ENCODE measurements around the gene MPDU1.
A peak's percentile ranks its signal among the peaks of the same experiment; 100 is the strongest.

Gene MPDU1

DNA sequence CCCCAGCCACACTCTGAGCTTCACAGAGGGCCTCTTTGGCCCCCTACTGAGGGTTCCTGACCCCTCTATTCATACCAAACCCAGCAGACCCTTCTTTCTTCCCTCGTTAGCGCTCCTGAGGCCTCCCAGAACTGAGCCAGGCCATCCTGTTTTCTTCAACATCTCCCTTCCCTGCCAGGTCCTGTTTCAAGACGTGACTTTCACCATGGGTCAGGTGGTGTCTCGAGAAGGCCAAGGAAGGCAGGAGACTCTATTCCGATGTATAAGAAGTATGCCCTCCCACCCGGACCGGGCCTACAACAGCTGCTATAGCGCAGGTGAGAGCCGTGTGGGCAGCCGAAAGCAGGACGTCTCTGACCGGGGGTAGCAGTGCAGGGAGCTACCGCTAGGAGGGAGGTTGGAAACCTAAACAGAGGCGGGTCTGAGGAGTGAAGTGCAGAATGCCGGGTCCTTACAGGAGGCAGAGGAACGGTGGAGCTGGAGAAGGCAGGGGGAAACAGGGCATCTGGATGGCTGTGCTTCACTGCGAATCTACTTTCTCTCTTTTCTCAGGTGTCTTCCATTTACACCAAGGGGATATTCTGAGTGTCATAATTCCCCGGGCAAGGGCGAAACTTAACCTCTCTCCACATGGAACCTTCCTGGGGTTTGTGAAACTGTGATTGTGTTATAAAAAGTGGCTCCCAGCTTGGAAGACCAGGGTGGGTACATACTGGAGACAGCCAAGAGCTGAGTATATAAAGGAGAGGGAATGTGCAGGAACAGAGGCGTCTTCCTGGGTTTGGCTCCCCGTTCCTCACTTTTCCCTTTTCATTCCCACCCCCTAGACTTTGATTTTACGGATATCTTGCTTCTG, 23.3 kb upstream of the MPDU1 start:
- DNase-seq (ENCODE audit: low read depth): no peak

DNA sequence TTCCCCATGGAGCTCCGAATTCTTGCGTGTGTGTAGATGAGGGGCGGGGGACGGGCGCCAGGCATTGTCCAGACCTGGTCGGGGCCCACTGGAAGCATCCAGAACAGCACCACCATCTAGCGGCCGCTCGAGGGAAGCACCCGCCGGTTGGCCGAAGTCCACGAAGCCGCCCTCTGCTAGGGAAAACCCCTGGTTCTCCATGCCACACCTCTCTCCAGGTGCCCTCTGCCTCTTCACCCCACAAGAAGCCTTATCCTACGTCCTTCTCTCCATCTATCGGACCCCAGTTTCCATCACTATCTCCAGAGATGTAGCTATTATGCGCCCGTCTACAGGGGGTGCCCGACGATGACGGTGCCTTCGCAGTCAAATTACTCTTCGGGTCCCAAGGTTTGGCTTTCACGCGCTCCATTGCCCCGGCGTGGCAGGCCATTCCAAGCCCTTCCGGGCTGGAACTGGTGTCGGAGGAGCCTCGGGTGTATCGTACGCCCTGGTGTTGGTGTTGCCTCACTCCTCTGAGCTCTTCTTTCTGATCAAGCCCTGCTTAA, 22.6 kb upstream of the MPDU1 start:
- no peak for DNase-seq (ENCODE audit: low read depth)

DNA sequence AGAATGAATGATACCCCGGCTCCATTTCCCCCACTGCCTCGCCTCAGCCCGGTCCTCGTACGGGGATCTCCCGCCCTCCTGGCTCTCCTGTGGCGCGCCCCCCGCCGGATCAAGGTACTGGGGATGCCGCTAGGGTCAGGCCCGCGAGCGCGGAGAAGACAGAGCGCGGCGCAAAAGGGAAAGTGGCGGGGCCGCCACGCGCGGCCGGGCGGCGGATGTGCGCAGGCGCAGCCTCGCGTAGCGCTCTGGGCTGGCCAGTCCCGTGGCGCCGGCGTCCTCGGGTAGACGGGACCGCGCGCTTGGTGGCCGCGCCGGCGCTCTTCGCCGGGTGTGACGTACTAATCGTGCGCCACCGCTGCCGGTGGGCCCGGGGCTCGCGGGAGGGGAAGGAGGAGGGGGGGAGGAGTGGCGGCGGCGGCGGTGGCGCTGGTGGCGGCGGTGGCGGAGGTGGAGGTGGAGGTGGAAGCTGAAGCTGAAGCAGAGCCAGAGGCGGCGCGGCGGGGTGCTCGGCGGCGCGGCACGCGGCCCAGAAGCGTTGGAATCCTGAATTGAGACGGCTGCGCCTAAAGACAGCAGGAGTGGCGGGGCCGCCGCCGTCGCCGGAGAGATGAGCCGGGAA, 22.0 kb upstream of the MPDU1 start, which contains the start of gene SENP3:
TSS of gene SENP3 (plus strand) at position 331 of the 619 bp plus-strand sequence. CDS start 1,158 bp downstream, outside the sequence.
- DNase-seq (ENCODE audit: low read depth): peak; percentile 67

DNA sequence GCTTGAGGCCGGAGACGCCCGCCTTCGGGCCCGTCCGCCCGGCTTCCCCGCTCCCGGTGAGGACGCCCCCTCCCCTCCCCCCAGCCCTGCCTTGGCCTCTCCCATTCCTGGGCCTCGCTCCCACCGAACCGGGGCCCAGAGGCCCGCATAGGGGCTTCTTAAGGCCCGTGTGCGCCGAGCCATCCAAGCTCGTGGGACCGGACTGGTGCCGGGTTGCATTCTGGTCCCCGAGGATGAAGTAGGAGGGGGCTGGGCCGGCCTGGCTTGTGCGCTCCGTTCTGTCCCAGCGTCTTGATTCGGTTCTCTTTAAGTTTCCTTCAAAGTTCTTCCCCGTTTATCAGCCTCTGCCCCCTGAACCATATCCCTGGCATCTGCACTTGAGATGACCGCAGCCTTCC, 21.4 kb upstream of the MPDU1 start:
- no peak for DNase-seq (ENCODE audit: low read depth)

DNA sequence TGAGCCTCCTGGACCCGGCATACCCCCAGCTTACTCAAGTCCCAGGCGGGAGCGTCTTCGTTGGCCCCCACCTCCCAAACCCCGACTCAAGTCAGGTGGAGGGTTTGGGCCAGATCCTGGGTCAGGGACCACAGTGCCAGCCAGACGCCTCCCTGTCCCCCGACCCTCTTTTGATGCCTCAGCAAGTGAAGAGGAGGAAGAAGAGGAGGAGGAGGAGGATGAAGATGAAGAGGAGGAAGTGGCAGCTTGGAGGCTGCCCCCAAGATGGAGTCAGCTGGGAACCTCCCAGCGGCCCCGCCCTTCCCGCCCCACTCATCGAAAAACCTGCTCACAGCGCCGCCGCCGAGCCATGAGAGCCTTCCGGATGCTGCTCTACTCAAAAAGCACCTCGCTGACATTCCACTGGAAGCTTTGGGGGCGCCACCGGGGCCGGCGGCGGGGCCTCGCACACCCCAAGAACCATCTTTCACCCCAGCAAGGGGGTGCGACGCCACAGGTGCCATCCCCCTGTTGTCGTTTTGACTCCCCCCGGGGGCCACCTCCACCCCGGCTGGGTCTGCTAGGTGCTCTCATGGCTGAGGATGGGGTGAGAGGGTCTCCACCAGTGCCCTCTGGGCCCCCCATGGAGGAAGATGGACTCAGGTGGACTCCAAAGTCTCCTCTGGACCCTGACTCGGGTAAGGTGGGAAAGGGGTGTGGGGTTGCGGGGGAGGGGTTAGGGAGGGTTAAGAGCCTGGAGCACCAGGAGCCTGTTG, 20.4 kb upstream of the MPDU1 start:
- DNase-seq (ENCODE audit: low read depth): no peak

DNA sequence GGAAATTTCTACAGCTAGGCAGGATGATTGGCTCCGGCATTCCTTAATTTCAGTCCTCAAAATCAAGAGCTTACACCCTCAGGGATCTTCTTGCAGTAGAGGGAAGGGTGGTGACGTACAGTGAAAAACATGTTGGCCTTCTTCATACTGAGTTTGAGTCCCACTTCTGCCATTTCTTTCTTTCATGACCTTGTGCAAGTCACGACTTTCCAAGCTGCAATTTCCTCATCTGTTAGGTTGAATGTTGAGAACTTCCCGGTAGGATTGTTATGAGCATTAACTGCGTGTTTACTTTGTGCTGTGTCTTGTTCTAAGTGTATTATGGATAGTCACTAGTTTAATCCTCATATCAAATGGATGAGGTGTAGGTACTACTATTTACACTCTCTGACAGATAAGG, 14.1 kb upstream of the MPDU1 start:
- DNase-seq (ENCODE audit: low read depth): no peak

DNA sequence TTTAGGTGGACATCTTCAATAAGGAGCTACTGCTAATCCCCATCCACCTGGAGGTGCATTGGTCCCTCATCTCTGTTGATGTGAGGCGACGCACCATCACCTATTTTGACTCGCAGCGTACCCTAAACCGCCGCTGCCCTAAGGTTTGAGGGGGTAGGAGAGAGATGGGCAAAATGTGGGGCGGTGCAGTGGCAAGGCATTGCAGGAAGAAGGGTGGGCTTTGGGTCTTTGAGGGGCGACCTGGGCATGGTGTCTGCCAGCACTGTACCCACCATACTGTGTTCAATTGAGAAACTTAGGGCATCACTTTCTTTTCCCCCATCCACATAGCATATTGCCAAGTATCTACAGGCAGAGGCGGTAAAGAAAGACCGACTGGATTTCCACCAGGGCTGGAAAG, 13.3 kb upstream of the MPDU1 start:
- DNase-seq (ENCODE audit: low read depth): no peak

DNA sequence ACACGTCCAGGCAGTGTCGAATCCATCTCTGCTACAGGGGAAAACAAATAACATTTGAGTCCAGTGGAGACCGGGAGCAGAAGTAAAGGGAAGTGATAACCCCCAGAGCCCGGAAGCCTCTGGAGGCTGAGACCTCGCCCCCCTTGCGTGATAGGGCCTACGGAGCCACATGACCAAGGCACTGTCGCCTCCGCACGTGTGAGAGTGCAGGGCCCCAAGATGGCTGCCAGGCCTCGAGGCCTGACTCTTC, 11.4 kb upstream of the MPDU1 start:
- no peak for DNase-seq (ENCODE audit: low read depth)

DNA sequence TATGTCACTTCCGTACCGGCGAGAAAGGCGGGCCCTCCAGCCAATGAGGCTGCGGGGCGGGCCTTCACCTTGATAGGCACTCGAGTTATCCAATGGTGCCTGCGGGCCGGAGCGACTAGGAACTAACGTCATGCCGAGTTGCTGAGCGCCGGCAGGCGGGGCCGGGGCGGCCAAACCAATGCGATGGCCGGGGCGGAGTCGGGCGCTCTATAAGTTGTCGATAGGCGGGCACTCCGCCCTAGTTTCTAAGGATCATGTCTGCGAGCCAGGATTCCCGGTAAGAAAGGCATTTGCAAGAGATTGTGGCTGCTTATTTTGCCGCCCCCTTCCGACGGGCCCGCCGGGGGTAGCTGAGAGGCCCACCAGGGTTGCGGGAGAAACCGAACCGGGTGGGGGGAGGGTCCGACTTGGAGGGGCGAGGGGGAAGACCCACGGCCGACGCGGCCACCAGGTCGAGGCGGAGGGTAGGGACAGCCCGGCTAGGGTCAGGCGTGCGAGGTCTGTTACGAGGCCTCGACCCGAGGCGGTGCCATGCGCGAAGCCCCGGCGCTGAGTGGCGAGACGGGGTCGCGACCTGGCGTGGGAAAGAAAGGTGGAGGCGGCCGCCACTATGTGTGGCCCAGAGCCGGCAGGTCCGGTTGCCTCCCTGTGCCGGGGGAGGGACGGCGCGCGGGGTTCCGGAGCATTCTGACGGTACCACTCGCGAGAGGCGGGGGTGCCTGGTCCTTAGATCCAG, 10.9 kb upstream of the MPDU1 start:
- DNase-seq (ENCODE audit: low read depth): peak; percentile 90

DNA sequence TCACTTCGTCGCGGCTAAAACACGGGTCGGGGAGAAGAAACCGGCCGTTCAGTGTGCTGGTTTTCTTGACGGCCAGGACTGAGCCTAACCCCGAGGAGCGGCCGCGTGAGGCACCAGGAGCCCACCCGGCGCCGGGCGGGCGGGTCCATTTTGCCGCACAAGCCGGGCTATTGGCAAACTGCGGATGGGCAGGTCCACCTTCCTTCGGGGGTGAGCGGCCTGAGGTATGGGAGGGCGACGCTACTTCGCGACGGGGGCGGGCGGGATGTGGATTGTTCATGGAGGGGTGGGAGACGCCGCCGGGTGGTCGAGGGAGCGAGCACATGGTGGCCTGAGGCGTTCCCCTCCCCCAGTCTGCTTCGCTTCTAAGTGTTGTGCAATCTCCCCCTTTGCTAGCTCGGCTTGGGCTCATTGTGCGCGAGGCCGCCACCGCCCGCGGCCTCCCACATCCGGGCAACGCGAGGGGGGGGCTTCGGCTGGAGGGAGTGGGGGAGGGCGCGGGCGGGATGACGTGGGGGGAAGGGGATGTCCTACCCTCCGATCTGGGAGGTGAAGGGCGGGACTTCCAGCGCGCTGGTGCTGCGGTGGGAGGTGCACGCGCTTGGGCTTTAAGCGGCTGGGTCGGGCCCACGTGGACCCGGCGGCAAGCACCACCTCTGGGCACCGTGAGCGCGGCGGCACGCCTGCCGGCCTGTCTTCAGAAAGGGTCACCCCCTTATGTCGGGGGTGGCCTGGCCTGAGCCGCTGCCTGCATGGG, 10.2 kb upstream of the MPDU1 start:
- peak; percentile 62 for DNase-seq (ENCODE audit: low read depth)

DNA sequence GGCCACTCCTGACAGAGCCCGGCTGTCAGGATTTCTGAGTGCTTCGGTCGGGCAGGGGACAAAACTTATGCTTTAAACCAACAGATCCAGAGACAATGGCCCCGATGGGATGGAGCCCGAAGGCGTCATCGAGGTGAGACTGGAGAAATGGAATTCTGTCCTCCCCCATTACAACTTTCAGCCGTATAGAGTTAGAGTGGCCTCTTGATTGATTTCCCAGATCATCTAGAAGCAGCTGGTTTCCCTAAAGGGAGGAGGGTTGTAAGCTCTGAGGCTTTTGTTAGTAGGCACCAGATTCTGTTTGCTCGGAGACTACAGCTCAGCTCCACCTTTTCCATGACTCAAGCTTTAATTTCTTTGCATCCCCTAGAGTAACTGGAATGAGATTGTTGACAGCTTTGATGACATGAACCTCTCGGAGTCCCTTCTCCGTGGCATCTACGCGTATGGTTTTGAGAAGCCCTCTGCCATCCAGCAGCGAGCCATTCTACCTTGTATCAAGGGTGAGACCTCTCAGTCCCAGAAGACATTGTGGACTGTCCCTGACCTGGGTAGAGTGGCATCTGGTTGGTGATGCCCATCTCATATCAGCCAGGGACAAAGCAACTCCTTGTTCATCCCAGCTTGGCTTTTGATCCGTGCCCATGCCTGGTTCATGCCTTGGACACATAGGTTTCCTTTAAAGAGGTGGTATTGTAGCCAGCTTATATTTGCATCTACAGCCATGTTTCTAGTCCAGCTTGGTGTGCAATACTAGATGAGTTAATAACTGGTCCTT, 9.3 kb upstream of the MPDU1 start:
- no peak for DNase-seq (ENCODE audit: low read depth)

DNA sequence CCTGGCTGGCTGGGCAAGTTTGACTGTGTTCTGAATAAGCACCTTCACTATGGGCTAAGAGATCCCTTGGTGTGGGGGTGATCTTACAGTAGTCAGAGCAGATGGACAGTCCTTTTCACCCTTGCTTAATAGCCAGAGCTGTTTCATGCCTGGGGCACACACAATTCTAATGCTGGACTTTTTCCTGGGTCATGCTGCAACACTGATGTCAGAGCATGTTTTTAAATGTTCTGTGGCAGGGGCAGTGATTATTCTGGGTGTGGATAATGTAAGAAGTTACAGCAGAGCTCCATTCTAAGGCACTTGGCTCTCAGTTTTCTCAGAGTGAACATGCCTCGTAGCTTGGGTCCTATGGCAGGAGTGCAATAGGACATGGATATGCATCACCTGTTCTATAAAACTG, 8.2 kb upstream of the MPDU1 start:
- no peak for DNase-seq (ENCODE audit: low read depth)

DNA sequence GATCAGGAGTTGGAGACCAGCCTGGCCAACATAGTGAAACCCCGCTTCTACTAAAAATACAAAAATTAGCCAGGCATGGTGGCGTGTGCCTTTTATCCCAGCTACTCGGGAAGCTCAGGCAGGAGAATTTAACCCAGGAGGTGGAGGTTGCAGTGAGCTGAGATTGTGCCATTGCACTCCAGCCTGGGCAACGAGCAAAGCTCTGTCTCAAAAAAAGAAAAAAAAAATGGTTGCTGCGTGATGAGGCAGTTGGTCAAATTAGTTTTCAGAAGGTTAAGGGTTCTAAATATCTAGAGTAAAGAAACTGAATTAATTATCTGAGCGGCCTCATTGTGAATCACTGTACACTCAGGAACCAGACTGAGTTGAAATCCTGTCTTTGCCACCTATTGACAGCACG, 7.7 kb upstream of the MPDU1 start:
- DNase-seq (ENCODE audit: low read depth): no peak

DNA sequence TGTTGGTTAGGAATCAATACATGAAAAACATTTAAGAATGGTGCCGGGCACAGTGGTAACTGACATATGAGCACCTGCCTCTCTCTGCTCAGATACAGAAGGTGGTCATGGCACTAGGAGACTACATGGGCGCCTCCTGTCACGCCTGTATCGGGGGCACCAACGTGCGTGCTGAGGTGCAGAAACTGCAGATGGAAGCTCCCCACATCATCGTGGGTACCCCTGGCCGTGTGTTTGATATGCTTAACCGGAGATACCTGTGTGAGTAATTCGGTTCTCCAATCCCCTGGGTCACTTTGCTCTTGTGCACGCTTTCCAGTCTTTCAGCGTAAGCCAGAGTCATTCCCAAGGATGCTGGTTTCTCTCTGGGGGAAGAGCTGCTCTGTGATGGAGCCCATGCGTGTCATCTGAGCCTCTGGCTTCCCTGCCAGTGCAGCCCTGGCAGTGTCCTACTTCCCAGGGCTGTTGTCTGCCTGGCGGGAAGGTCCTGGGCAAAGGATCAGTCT, 7.2 kb upstream of the MPDU1 start:
- no peak for DNase-seq (ENCODE audit: low read depth)

DNA sequence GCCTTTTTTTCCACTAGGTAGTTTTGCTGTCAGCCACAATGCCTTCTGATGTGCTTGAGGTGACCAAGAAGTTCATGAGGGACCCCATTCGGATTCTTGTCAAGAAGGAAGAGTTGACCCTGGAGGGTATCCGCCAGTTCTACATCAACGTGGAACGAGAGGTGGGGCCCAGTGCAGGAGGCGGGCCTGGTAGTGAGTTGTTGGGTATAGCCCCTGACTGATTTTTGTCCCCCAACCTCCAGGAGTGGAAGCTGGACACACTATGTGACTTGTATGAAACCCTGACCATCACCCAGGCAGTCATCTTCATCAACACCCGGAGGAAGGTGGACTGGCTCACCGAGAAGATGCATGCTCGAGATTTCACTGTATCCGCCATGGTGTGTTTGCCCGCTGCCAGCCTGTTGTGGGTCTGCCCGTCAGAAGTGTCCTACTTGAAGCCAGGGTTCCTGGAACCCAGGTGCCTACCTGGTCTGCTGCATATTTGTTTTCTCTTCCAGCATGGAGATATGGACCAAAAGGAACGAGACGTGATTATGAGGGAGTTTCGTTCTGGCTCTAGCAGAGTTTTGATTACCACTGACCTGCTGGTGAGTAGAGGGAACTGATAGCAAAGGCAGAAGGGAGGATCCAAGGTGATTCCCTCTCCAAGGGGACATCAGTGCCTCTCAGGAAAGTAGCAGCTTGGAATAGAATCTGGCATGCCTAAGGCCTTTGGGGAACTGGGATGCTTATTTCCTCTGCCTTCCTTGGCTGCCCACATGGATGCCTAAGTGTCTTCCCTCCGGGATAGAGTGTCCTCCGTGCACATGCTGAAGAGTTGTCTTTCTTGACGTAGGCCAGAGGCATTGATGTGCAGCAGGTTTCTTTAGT, 6.1 kb upstream of the MPDU1 start:
- no peak for DNase-seq (ENCODE audit: low read depth)

DNA sequence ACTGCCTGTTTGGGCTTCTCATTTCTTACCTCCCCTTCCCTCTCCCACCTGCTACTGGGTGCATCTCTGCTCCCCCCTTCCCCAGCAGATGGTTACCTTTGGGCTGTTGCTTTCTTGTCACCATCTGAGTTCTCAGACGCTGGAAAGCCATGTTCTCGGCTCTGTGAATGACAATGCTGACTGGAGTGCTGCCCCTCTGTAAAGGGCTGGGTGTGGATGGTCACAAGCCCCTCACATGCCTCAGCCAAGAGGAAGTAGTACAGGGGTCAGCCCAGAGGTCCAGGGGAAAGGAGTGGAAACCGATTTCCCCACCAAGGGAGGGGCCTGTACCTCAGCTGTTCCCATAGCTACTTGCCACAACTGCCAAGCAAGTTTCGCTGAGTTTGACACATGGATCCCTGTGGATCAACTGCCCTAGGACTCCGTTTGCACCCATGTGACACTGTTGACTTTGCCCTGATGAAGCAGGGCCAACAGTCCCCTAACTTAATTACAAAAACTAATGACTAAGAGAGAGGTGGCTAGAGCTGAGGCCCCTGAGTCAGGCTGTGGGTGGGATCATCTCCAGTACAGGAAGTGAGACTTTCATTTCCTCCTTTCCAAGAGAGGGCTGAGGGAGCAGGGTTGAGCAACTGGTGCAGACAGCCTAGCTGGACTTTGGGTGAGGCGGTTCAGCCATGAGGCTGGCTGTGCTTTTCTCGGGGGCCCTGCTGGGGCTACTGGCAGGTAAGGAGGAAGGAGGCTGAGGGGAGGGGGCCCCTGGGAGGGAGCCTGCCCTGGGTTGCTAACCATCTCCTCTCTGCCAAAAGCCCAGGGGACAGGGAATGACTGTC, 4.4 kb upstream of the MPDU1 start, which contains the start of gene CD68:
TSS of gene CD68 (plus strand) at position 638 of the 833 bp plus-strand sequence. CDS start at position 678, 40 bp downstream.
- no peak for DNase-seq (ENCODE audit: low read depth)

DNA sequence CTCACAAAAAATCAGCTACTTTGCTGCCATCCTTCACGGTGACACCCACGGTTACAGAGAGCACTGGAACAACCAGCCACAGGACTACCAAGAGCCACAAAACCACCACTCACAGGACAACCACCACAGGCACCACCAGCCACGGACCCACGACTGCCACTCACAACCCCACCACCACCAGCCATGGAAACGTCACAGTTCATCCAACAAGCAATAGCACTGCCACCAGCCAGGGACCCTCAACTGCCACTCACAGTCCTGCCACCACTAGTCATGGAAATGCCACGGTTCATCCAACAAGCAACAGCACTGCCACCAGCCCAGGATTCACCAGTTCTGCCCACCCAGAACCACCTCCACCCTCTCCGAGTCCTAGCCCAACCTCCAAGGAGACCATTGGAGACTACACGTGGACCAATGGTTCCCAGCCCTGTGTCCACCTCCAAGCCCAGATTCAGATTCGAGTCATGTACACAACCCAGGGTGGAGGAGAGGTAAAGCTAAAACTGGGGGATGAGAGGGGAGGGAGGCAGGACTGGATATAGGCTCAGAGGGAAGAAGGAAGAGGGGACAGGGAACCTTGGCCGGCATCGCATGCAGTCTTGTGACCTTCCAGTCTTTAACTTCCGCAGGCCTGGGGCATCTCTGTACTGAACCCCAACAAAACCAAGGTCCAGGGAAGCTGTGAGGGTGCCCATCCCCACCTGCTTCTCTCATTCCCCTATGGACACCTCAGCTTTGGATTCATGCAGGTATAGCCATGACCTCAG, 3.6 kb upstream of the MPDU1 start:
- no peak for DNase-seq (ENCODE audit: low read depth)
